NCI-H2196 (cell line): ENCODE measurements around the gene BTK.
"Not testable (repeated sequence)": the region's sequence is repeated elsewhere in the genome, so short reads cannot be mapped to it uniquely, and the experiment has no call there.

Experiments used
- DNase-seq: peaks from one replicate; lab custom pipeline; 2025; ENCODE audit not compliant: unreplicated experiment; lab: John Stamatoyannopoulos, UW

BTK gene

DNA sequence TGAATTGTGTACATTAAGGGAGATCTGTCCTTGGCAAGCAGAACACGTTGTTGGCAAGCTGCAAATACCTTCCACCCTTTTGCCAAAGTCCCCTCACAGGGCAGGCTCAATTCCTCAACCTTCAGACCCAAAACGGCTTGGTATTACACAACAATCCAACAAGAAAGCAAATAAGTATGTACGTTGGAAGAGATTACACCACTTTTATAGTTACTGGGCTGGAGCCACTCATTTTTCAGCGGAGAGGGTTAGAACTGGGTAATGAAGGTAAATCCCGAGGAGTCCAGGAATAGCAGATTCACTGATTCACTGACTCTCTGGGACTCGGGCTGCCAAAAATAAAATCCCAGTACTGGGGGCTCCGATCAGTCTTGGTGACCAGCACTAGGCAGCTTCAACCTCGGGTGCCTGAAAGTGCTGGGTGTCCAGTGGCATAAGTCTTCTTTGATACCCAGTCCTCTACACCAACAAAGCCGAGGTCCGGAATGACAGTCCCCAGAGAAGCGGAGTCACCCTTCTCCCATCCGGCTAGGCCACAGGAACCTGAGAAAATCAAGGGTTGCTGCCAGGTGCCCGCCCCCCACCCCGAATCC lies 38.0 kb downstream of the BTK start:
- no peak for DNase-seq

DNA sequence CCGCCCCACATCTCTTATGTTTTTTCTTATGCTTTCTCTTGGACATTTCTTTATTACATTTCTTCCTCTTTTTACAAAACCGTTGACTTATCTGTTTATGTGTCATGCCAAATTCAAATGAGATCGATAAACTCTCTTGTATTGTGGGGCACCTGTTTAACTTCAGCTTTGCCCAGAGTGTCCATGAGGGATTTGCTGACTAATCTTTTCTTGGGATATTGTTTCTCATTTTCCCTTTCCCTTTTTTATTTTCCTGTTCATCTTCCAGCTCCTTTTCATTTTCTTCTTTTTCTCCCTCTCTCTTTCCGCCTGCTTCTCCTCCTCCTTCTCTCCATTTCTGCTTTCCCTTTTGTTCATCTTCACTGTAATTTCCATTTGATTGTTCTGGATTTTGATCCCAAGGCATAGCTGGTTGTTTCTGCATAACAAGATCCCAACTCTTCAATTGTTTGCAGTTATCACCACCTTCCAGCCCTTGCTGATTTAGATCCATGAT lies 48.2 kb downstream of the BTK start:
- no peak for DNase-seq

DNA sequence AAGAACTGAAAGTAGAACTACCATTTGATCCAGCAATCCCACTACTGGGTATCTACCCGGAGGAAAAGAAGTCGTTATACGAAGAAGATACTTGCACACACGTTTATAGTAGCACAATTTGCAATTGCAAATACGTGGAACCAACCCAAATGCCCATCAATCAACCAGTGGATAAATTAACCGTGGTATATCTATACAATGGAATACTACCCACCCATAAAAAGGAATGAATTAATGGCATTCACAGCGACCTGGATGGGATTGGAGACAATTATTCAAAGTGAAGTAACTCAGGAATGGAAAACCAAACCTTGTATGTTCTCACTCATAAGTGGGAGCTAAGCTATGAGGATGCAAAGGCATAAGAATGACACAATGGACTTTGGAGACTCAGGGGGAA lies 51.7 kb downstream of the BTK start:
- not testable (repeated sequence) for DNase-seq

DNA sequence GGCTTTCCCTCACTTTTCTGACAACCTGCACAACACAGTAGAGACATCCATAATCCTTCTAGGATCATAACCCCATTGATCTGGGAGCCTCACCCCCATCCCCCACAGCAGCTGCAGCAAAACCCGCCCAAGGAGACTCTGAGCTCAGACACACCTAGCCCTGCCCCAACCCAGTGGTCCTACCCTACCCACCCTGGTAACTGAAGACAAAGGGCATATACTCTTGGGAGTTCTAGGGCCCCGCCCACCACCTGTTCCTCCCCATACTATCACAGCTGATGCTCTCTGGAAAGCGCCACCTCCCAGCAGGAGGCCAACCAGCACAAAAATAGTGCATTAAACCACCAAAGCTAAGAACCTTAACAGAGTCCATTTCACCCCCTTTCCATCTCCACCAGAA lies 59.4 kb downstream of the BTK start:
- DNase-seq = not testable (repeated sequence)

DNA sequence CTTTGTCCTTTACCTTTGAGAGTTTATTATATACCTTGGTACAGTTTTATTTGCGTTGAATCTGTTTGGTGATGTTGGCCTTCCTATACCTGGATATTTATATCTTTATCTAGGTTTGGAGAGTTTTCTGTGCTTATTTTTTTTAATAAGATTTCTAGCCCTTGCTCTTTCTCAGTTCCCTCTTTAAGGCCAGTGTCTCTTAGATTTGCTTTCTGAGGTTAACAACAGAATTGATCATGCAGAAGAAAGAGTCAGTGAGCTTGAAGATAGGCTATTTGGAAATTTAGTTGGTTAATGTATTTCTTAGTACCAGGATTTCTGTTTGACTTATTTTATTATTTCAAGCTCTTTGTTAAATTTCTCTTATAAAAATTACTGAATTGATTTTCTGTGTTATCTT lies 82.2 kb downstream of the BTK start:
- no peak for DNase-seq
